ENCODE results near the gene MAL. TPM values are rescaled to one million over a fixed set of nuclear protein-coding genes. Genes with fewer than 3 reads are reported as not detected.
A peak's percentile ranks its signal among the peaks of the same experiment; 100 is the strongest.

MAL gene
- total and polyA plus RNA-seq, 2 of the 8 experiments (the other 6 are each of a cell fraction or from before 2014, with no cell fraction given), result not detected

- Histone ChIP-seq H4K5ac (ENCODE audit: insufficient read length, low read depth, low read length) (no peak overlapping the region), H3K23me2 (ENCODE audit: low read depth, low read length) (peaks cover 5% of the 10 kb centered on the region; the same call in 1 of the 2 replicates), H4K8ac (ENCODE audit: extremely low read depth, insufficient read depth, low read length) (peak overlapping the region; percentile 74; the same call in 1 of the 2 replicates), H3K27ac (ENCODE audit: low read depth, low read length) (no peak overlapping the region), H4K91ac (replicated peaks; ENCODE audit: insufficient read length, low read length) (no peak overlapping the region), H2BK120ac (replicated peaks; ENCODE audit: low read depth, low read length) (no peak overlapping the region), H3K9ac (replicated peaks in 1 of 4; ENCODE audit: extremely low read depth in 1 of 4, low read depth in 3 of 4, low read length in 3 of 4) (no peak overlapping the region), H2BK5ac (ENCODE audit: low read depth, low read length) (no peak overlapping the region; the same call in 1 of the 2 replicates), H3K9me3 (ENCODE audit: insufficient read depth in 2 of 2, low read depth in 1 of 2, low read length in 1 of 2) (peaks cover 86 to 95% of the 10 kb centered on the region in 2 experiments), H3K27me3 (replicated peaks in 1 of 4; ENCODE audit: control insufficient read depth in 3 of 4, extremely low read depth in 1 of 4, insufficient read depth in 3 of 4, low read length in 3 of 4) (peaks cover 0 to 2% (median 0%) of the 10 kb centered on the region in 4 experiments; a peak in 1 of 7 replicates), H2BK12ac (ENCODE audit: low read depth, low read length) (no peak overlapping the region), H3K79me2 (ENCODE audit: control insufficient read depth in 1 of 2, insufficient read depth in 2 of 2, low read length in 2 of 2) (no peaks in the 10 kb centered on the region), H3K36me3 (ENCODE audit: control insufficient read depth in 2 of 4, insufficient read depth in 4 of 4, low read length in 3 of 4) (no peaks in the 10 kb centered on the region), H3K4me2 (ENCODE audit: insufficient read depth in 1 of 2, low read depth in 2 of 2, low read length in 2 of 2) (no peak overlapping the region), H2BK20ac (ENCODE audit: low read length) (no peak overlapping the region), H4K20me1 (replicated peaks in 1 of 2; ENCODE audit: control insufficient read depth in 1 of 2, insufficient read depth in 2 of 2, low read length in 2 of 2) (peaks cover 0 to 2% of the 10 kb centered on the region in 2 experiments), H3K4me1 (replicated peaks in 1 of 4; ENCODE audit: control insufficient read depth in 3 of 4, insufficient read depth in 4 of 4, low read length in 3 of 4) (no peaks in the 10 kb centered on the region; a peak in 1 of 7 replicates), H3K4me3 (ENCODE audit: extremely low read depth in 1 of 4, insufficient read depth in 2 of 4, low read depth in 3 of 4, low read length in 4 of 4) (no peak overlapping the region), H2BK15ac (ENCODE audit: low read length) (no peak overlapping the region), H3K18ac (ENCODE audit: extremely low read depth, low read length) (no peak overlapping the region), H3K79me1 (ENCODE audit: low read depth, low read length) (0 out of 2 replicates have a peak, but pooled peaks cover 3% of the 10 kb centered on the region), H3K23ac (ENCODE audit: insufficient read length) (no peak overlapping the region), H2AK5ac (ENCODE audit: low read depth, low read length) (no peak overlapping the region; the same call in 1 of the 2 replicates), H2AFZ (ENCODE audit: low read length) (no peak overlapping the region), H3K56ac (replicated peaks; ENCODE audit: insufficient read length, low read depth, low read length) (no peak overlapping the region), H3K4ac (replicated peaks; ENCODE audit: insufficient read length, low read depth, low read length) (no peak overlapping the region), H3K14ac (ENCODE audit: insufficient read length) (peak overlapping the region; percentile 72)
- DNase-seq (ENCODE audit: low read depth in 1 of 2, low spot score in 2 of 2) (no peak), FAIRE-seq (no peak)
- POLR2A ChIA-PET (ENCODE audit: partially characterized antibody), result no interaction called here
- WGBS, 2 experiments (ENCODE audit: extremely low coverage in 1 of 2, insufficient coverage in 1 of 2, insufficient read length in 1 of 2, insufficient replicate concordance in 2 of 2, low coverage in 1 of 2, low lambda C conversion rate in 2 of 2, missing lambda C conversion rate in 1 of 2), result 94% methylated on average over 3 of the region's 3 CpGs; no CpG with 5 or more reads in 1 of the 2 experiments
- TF ChIP-seq JUN (IDR thresholded peaks at IDR 0.05; ENCODE audit: low read depth, low read length), result no peak
- TF ChIP-seq SAP30 (IDR thresholded peaks at IDR 0.05; ENCODE audit: insufficient read depth, insufficient replicate concordance, low read length), result no peak
- TF ChIP-seq EZH2 (IDR thresholded peaks at IDR 0.05; ENCODE audit: low read depth, low read length, severe bottlenecking), result no peak
- no peak for TF ChIP-seq BACH1 (IDR thresholded peaks at IDR 0.05; ENCODE audit: low read length)
- TF ChIP-seq EP300 (IDR thresholded peaks at IDR 0.05; ENCODE audit: borderline replicate concordance in 1 of 2, low read depth in 2 of 2, low read length in 2 of 2), result no peak
- TF ChIP-seq FOSL1 (IDR thresholded peaks at IDR 0.05; ENCODE audit: insufficient read depth, low read depth, low read length), result no peak
- TF ChIP-seq KDM1A (IDR thresholded peaks at IDR 0.05; ENCODE audit: borderline replicate concordance, low read length), result no peak
- TF ChIP-seq SRF (IDR thresholded peaks at IDR 0.05; ENCODE audit: low read depth, low read length), result no peak
- no peak for TF ChIP-seq GABPA (IDR thresholded peaks at IDR 0.05; ENCODE audit: borderline replicate concordance, insufficient read depth, low read length)
- no peak for TF ChIP-seq PHF8 (conservative IDR thresholded peaks at IDR 0.05; ENCODE audit: low read depth, low read length)
- CTCF ChIA-PET (ENCODE audit: partially characterized antibody), result interaction anchor here (0.7 to 1.8 kb wide), 2 partner anchors 9 to 38 kb away, joined by 3 to 6 read pairs; no protein-coding TSS in a partner anchor
These were observed 30.5 kb upstream of the MAL start for GRCh38 chr2:94994914-94995552.

Data from H1 (cell line).